Endothelial cell of umbilical vein (primary cell): ENCODE measurements around the gene RASGRP4. TPM values are rescaled to one million over a fixed set of nuclear protein-coding genes. Genes with fewer than 3 reads are reported as not detected.

Source experiments
- BruUV-seq: library from RNA; stranded (reverse); fragments of 400-500 nt; replicated peaks from 2 replicates; lab custom pipeline; 2021; lab: Mats Ljungman, UMichigan
- CTCF ChIA-PET: fragments of 300-600, 350-600 bp; sonication (Branson Sonifier 250); formaldehyde crosslinking; loops from one replicate; lab custom pipeline; 2021; ENCODE audit warnings: antibody characterized with exemption, inconsistent platforms; lab: Charles Lee
- POLR2A ChIA-PET: fragments of 300-600, 350-600 bp; sonication (Branson Sonifier 250); formaldehyde crosslinking; loops from one replicate; lab custom pipeline; 2021; ENCODE audit warnings: antibody characterized with exemption, inconsistent platforms; lab: Charles Lee
- DNase-seq: peaks from one replicate; pipeline ENCODE4 v3.0.0-alpha.2; 2011; ENCODE audit warnings: low read depth, low spot score
- FAIRE-seq: peaks from 2 replicates; lab custom pipeline; 2011; peaks lifted over from hg19 to GRCh38; lab: Jason Lieb, UNC
- H2AFZ ChIP-seq: 2 replicates; pipeline ENCODE4 v1.6.0; 2012; ENCODE audit warnings: low read depth, low read length, control low read depth, inconsistent platforms
- H3K27ac ChIP-seq: 2 replicates; pipeline ENCODE4 v1.5.1; 2011; ENCODE audit warnings: low read depth, mild to moderate bottlenecking, control low read depth, low read length, moderate library complexity; ENCODE audit not compliant: insufficient read depth
- H3K27me3 ChIP-seq, 2 experiments: 2 replicates each; pipeline versions ENCODE4 v1.6.0 to v1.6.1; 2011; ENCODE audit warnings: low read length in 2 of 2, mixed read lengths in 1 of 2; ENCODE audit not compliant: control insufficient read depth in 2 of 2, insufficient read depth in 2 of 2
- H3K36me3 ChIP-seq, 2 experiments: 2 replicates in 1 of 2; 3 replicates in 1 of 2; pipeline ENCODE4 v1.5.1; 2011; ENCODE audit warnings: low read length in 2 of 2, mild to moderate bottlenecking in 1 of 2, moderate library complexity in 1 of 2; ENCODE audit not compliant: control insufficient read depth in 2 of 2, insufficient read depth in 2 of 2; ENCODE audit errors: extremely low read depth in 1 of 2
- H3K4me1 ChIP-seq: 3 replicates; pipeline ENCODE4 v1.5.1; 2011; ENCODE audit warnings: mild to moderate bottlenecking, low read length; ENCODE audit not compliant: control insufficient read depth, insufficient read depth; ENCODE audit errors: extremely low read depth
- H3K4me2 ChIP-seq: 2 replicates; pipeline ENCODE4 v1.6.1; 2011; ENCODE audit warnings: low read length, control low read depth, mixed read lengths; ENCODE audit not compliant: insufficient read depth
- H3K4me3 ChIP-seq, 3 experiments: fragments of 200-600 bp in 1 of 3; sonication (generic), shearing (Covaris generic) in 1 of 3; replicated peaks in 1 of 3; 2 replicates each; pipeline ENCODE4 v1.5.1; 2011 to 2016; ENCODE audit warnings: control low read depth in 3 of 3, low read length in 3 of 3, mild to moderate bottlenecking in 2 of 3, inconsistent platforms in 1 of 3, low read depth in 1 of 3, moderate library complexity in 1 of 3; ENCODE audit not compliant: insufficient read depth in 1 of 3
- H3K79me2 ChIP-seq: 2 replicates; pipeline ENCODE4 v1.6.0; 2012; ENCODE audit warnings: low read length, inconsistent platforms; ENCODE audit not compliant: control insufficient read depth, insufficient read depth
- H3K9ac ChIP-seq: replicated peaks from 2 replicates; pipeline ENCODE3; 2011; ENCODE audit warnings: low read length, control low read depth; ENCODE audit not compliant: insufficient read depth; ENCODE audit errors: extremely low read depth
- H3K9me1 ChIP-seq: replicated peaks from 3 replicates; pipeline ENCODE4 v1.6.0; 2011; ENCODE audit warnings: mild to moderate bottlenecking, low read length; ENCODE audit not compliant: control insufficient read depth, insufficient read depth; ENCODE audit errors: extremely low read depth
- H3K9me3 ChIP-seq: replicated peaks from 2 replicates; pipeline ENCODE4 v1.5.1; 2012; ENCODE audit warnings: low read length, inconsistent platforms; ENCODE audit not compliant: control insufficient read depth, insufficient read depth
- H4K20me1 ChIP-seq: replicated peaks from 2 replicates; pipeline ENCODE3; 2011; ENCODE audit warnings: mild to moderate bottlenecking, low read length; ENCODE audit not compliant: control insufficient read depth, insufficient read depth; ENCODE audit errors: extremely low read depth
- CTCF ChIP-seq, 2 donors: IDR thresholded peaks; 1 replicate in 1 of 2; 2 replicates in 1 of 2; pipeline ENCODE4 v1.5.1; 2011; ENCODE audit warnings: low read length in 2 of 2, mild to moderate bottlenecking in 2 of 2, moderate library complexity in 2 of 2, control low read depth in 1 of 2, inconsistent platforms in 1 of 2, low read depth in 1 of 2; ENCODE audit not compliant: insufficient read depth in 1 of 2; ENCODE audit errors: extremely low read depth in 1 of 2
- EZH2 ChIP-seq: IDR thresholded peaks from 2 replicates; pipeline ENCODE4 v1.6.1; 2012; ENCODE audit warnings: borderline replicate concordance, low read depth, mild to moderate bottlenecking, moderate library complexity, low read length, inconsistent platforms; ENCODE audit not compliant: severe bottlenecking
- FOS ChIP-seq: IDR thresholded peaks from 2 replicates; pipeline ENCODE4 v1.6.1; 2011; ENCODE audit warnings: mild to moderate bottlenecking, low read length, moderate library complexity, borderline replicate concordance; ENCODE audit not compliant: insufficient read depth
- GATA2 ChIP-seq: IDR thresholded peaks from 2 replicates; pipeline ENCODE4 v1.7.0; 2011; ENCODE audit warnings: low read depth, mild to moderate bottlenecking, moderate library complexity, mixed read lengths, low read length; ENCODE audit not compliant: insufficient read length, insufficient read depth
- JUN ChIP-seq: IDR thresholded peaks from 2 replicates; pipeline ENCODE4 v1.6.1; 2011; ENCODE audit warnings: borderline replicate concordance, low read depth; ENCODE audit not compliant: insufficient read length, insufficient read depth
- MAX ChIP-seq: IDR thresholded peaks from 2 replicates; pipeline ENCODE4 v1.6.1; 2011; ENCODE audit not compliant: insufficient read depth, insufficient read length
- MYC ChIP-seq: IDR thresholded peaks from one replicate; pipeline ENCODE4 v1.6.1; 2011; ENCODE audit warnings: mild to moderate bottlenecking, low read depth, low read length
- POLR2A ChIP-seq: IDR thresholded peaks from 2 replicates; pipeline ENCODE4 v1.6.1; 2012; ENCODE audit warnings: low read depth, mild to moderate bottlenecking, control low read depth, low read length
- POLR2AphosphoS5 ChIP-seq: IDR thresholded peaks from 2 replicates; pipeline ENCODE4 v1.6.1; 2012; ENCODE audit warnings: low read depth, mild to moderate bottlenecking, control low read depth, low read length, moderate library complexity; ENCODE audit not compliant: insufficient read depth
- dilution Hi-C: fragments of 300-500 bp; cut with MboI; formaldehyde crosslinking; loops from one replicate; pipeline ENCODE4 v1.15.0; 2019; ENCODE audit warnings: low sequenced_read_pairs; ENCODE audit not compliant: extremely low pct_ligation_motif_present
- intact Hi-C: fragments of 100-400 bp; cut with micrococcal nuclease; formaldehyde crosslinking; loops from one replicate; pipeline ENCODE4 v1.10.0; 2022
- polyA plus RNA-seq, 4 experiments: library from polyadenylated mRNA; depleted of rRNA in 3 of 4; stranded (reverse) in 3 of 4; unstranded in 1 of 4; fragments of >200 nt; gene quantifications; 2 replicates each; pipeline versions ENCODE4 v1.2.1 to v1.2.3, GENCODE V29; 2011 to 2012; ENCODE audit warnings: missing spikeins in 1 of 4
- total RNA-seq: library from RNA; stranded (reverse); gene quantifications from 2 replicates; pipeline ENCODE4 v1.2.3, GENCODE V29; 2021

The RASGRP4 gene
- total and polyA plus RNA-seq, 2 donors (not counting 3 experiments of a cell fraction or from before 2014, with no cell fraction given) = not detected

- H3K27me3 ChIP-seq = no peaks in the 10 kb centered on the region
- intact Hi-C loops = no loop called here
- dilution Hi-C loops = no loop called here
- H4K20me1 ChIP-seq = no peaks in the 10 kb centered on the region
- BruUV-seq = no TSS peak
- no peak for FAIRE-seq
- peaks cover 12 to 42% of the 10 kb centered on the region in 2 experiments for H3K36me3 ChIP-seq
- TF ChIP-seq FOS = no peak
- TF ChIP-seq CTCF (IDR thresholded peaks at IDR 0.05; ENCODE audit: extremely low read depth in 1 of 2, insufficient read depth in 1 of 2, low read depth in 1 of 2, low read length in 2 of 2) = no peak
- TF ChIP-seq POLR2AphosphoS5 = no peak
- no peak for TF ChIP-seq MAX
- no peak for TF ChIP-seq POLR2A
- no peak for TF ChIP-seq EZH2
- no peak for TF ChIP-seq MYC
- TF ChIP-seq JUN = no peak
- TF ChIP-seq GATA2 = no peak
- ChIA-PET POLR2A (no interaction called here), CTCF (no interaction called here)
- H3K4me1 ChIP-seq = peaks cover 3% of the 10 kb centered on the region
- no peak for DNase-seq
- H3K27ac ChIP-seq = no peak overlapping the region
- no peaks in the 10 kb centered on the region for H3K9me1 ChIP-seq
- H3K4me2 ChIP-seq = no peak overlapping the region
- no peak overlapping the region for H3K4me3 ChIP-seq
- no peak overlapping the region for H2AFZ ChIP-seq
- no peak overlapping the region for H3K9ac ChIP-seq
- H3K79me2 ChIP-seq = peaks cover 14% of the 10 kb centered on the region
- no peaks in the 10 kb centered on the region for H3K9me3 ChIP-seq
Observed at GRCh38 chr19:38381138-38381537, 44.9 kb downstream of the RASGRP4 start.
